ENCODE measurements around the gene PAPOLB.

The PAPOLB gene

DNA sequence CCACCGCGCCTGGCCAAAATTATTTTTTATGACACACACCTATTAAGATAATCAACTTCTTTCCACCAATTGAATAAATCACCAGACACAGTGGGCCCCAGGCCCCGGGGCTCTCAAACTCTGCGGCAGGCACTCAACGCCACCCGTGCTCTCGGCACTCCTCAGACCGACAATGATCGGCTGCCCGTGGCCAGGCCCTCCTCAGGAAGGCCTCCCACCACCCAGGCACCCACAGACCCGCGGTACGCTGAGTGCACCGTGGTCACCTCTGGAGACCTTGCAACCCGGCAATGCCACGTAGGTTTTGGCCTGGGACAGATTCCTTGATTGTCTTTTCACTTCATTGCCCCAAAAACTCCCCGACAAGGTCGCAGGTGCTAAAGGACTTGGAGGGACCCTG, 14.8 kb upstream of the PAPOLB start:
- no peak for DNase-seq

DNA sequence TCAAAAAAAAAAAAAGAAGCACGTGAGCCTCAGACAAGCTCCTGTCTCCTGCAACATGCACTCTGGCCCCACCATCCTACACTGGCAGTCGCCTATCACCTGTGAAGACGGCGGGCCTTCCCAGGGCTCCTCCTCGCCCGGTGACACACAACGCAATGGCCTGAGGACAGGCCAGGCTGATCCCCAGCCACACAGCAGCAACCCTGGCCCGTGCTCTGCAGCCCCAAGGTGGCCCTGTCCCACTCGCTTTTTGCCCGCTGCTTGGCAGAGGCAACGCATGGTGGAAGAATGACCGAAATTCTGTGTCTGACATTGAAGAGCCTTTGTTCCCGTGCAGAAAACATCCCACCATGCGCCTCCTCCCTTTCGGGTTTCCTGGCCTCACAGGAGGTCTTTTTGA, 13.6 kb upstream of the PAPOLB start:
- no peak for DNase-seq

DNA sequence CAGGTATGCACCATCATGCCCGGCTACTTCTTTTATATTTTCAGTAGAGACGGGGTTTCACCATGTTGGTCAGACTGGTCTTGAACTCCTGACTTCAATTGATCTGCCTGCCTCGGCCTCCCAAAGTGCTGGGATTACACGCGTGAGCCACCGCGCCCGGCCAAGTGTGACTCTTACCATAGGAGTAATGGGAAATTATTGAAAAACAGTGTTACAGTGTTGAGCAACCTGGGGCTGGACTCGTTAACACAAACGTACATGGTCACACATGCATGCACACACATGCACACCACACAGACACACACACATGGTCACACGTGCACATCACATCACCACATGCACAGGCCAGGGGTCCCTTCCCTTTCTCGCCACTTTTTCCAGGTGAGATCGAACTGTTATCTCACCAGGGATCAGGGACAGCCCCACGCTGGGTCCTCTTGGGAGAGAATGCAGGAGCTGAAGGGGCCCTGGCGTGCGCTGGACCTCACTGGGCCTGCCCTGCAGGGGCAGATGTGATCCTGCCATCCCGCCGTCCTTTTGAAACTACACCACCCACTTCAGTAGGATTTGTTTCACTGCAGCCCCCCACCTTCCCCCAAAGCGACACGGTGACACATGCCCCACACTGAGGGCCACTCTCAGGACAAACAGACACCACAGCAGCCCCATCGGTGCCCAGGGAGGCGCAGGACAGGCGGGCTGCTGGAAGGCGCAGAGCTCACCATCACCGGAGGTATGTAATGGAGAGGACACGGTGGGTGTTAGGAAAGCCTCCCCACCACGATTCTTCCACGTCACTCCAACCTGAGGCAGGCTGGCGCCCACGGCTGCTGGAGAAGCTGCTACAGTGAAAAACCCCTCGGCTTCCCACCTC, 11.5 kb upstream of the PAPOLB start:
- no peak for DNase-seq

- no peak for DNase-seq
Measured at GRCh38 chr7:4871930-4872675, 10.3 kb upstream of the PAPOLB start.

DNA sequence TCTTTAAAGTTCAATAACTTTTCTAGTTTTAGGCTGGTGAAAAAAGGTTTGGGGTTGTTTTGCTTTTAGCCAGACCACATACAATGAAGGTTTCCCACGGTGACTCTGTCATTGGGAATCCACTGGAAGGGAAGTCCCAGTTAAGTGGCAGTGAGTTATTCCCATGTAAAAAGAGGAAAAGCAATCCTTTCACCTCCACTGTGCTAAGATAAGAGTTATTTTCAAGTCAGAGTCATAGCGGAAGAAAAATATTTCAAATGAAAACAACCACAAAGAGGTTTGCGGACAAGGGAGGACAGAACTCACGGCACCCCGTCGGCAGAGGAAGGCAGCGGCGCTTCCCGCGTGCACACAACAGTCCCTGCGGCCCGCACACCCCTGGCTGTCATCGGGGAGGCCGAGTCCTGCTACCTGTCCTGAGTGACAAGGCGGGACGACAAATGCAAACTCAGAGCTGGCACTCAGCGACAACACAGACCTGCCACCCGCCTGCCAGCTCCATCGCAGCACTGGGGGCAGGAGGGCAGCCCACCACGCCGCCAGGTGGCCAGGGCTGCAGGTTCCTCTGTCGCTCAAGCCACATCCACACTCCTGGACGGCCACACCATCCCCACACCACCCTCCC, 9.3 kb upstream of the PAPOLB start:
- DNase-seq, result no peak

GRCh38 chr7:4868493-4868892, 6.7 kb upstream of the PAPOLB start:
- DNase-seq, result no peak

DNA sequence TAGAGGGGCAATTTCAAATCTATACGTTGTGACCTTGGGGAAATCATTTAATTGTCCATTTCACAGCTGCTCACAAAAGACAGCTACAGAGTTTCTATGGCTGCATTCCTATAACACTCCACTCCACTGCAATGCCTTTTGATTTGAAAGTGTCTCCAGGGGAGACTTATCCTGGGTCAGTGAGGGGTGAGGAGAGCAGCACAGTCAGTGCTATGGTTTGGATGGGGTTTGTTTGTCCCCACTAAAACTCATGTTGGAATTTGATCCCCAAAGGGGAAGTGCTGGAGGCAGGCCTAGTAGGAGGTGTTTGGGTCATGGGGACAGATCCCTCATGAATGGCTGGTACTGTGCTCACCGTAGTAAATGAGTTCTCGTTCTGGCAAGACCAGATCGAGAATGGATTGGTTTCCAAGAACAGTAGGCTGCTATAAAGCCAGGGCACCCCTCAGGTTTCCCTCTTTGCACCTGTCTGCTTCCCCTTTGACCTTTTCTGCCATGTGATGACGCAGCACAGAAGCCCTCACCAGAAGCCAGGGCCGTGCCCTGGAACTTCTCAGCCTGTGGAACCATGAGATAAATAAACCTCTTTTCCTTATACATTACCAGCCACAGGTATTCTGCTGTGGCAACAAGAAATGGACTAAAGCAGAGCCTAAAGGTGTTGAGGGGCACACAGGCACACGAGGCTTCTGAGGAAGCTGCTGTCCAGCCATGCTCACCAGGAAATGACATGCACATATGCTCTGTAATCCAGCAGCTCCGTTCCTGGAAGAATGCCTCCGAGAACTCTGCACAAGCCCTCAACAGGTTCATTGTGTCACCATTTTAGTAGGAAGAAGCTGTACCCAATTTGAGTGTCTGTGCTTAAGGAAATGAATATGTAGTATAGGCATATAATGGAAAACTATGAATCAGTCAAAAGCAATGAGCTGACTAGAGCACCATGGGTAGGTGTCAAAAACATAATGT, 5.0 kb upstream of the PAPOLB start:
- no peak for DNase-seq

GRCh38 chr7:4862156-4862555, 326 bp upstream of the PAPOLB start:
- no peak for DNase-seq

DNA sequence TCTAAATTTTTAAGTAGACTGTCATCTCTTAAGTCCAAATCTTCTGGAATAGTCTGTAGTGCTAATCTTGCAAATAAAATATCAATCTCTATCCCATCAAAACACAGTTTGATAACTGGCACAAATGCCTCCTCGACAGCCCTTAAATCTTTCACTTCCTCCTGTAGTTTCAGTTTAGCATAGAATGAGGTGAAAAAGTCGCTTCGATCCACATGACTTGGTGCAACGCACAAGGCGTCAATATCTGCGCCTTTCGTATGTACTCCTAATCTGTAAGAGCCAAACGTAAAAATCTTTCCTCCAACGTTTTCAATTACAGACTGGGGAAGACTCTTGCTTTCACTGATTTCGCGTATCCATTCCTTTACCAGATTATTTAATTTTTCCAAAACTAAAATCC, 603 bp downstream of the PAPOLB start:
- no peak for DNase-seq

GRCh38 chr7:4857189-4857588, 4.6 kb downstream of the PAPOLB start:
- no peak for DNase-seq

DNA sequence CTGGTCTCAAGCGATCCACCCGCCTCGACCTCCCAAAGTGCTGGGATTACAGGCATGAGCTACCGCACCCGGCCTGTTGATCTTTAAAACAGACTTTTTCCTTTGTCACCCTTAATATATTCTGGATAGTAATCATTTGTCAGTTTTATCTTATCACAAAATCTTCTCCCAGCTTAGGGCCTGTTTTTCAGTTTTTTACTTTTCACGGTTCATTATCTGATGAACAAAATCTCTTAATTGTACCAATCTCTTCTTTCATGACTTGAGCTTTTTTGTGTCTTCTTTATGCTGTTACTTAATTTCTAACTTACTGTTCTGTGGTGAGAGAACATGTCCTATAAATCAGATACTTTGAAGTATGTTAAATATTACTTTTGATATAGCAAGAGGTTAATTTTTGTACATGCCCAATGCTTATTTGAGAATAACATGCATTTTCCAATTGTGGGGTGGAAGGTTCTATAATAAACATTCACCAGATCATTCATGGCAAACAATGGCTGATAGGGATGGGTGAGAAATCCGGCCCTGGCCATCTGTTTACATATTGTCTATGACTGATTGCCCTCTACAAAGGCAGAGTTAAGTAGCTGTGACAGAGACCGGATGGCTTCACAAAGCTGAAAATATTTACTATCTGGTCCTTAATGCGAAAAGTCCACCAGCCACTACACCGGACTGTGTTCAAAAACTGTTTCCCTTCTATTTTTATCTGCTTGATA, 5.3 kb downstream of the PAPOLB start:
- DNase-seq, result no peak

DNA sequence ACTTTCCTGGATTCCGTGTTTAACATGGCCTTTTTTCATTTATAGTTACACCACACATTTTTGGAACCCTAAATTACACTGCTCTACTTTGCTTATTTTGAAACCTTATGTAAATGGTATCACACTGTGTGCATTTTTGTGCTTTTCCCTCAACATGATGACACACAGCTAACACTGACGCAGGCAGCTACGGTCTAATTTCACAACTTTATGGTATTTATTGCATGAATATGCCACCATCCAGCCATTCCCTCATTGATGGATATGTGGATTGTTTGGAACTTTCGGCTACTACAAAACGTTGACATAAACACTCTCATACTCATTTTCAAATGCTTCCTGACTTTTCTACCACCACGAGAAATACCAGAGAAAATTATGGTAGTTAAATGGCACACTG, 6.9 kb downstream of the PAPOLB start:
- DNase-seq, result no peak

- no peak for DNase-seq
Measured at GRCh38 chr7:4851459-4852422, 10.1 kb downstream of the PAPOLB start.

DNA sequence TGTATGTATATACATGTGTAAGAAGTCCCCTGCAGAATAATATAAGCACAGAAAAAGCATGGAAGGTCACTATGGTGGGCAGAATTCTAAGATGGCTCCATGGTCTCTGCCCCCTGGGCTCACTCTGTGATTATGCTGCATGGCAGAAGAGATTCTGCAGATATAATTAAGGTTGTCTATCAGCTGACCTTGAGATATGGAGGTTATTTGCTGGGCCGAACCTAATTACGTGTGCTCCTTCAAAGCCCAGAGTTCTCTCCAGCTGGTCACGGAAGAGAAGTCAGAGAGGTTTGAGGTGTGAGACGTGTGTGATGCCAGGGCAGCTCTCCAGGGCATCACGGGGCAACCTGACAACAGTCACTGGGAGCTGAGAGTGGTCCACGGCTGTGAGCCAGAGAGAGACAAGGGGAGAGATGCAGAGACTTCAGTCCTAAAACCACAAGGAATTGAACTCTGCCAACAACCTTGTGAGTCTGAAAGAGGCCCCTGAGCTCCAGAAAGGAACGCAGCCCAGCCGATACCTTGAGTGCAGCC, 11.5 kb downstream of the PAPOLB start:
- DNase-seq, result no peak

GRCh38 chr7:4849390-4849789, 12.4 kb downstream of the PAPOLB start:
- no peak for DNase-seq

GRCh38 chr7:4845740-4846142, 16.1 kb downstream of the PAPOLB start:
- DNase-seq, result no peak

GRCh38 chr7:4842319-4843064, 19.3 kb downstream of the PAPOLB start:
- DNase-seq, result no peak

- no peak for DNase-seq
Measured at GRCh38 chr7:4841836-4842235, 20.0 kb downstream of the PAPOLB start.

- DNase-seq, result no peak
Measured at GRCh38 chr7:4841007-4841784, 20.6 kb downstream of the PAPOLB start.

All from effector CD8-positive, alpha-beta T cell (primary cell).